OCI-M2 (cell line): ENCODE measurements around the gene IL2.
A peak's percentile ranks its signal among the peaks of the same experiment; 100 is the strongest.

ENCODE experiments used
- DNase-seq: peaks from one replicate; lab custom pipeline; 2025; ENCODE audit not compliant: unreplicated experiment; lab: John Stamatoyannopoulos, UW

Gene IL2

GRCh38 chr4:122456231-122457116 is at the start of gene IL2:
Gene IL2, minus strand, starts transcription at chr4:122456725. Its CDS starts 285 bp downstream, at chr4:122456440.
- DNase-seq = no peak

- DNase-seq = peak; percentile 32
These were observed 46.7 kb upstream of the IL2 start for GRCh38 chr4:122503214-122503613.

- no peak for DNase-seq
These were observed 44.5 kb upstream of the IL2 start for GRCh38 chr4:122500852-122501501.

GRCh38 chr4:122489061-122489460 is 32.5 kb upstream of the IL2 start:
- no peak for DNase-seq

- DNase-seq = no peak
These were observed 27.0 kb upstream of the IL2 start for GRCh38 chr4:122483481-122483880.

- no peak for DNase-seq
These were observed 25.4 kb upstream of the IL2 start for GRCh38 chr4:122481766-122482405.

- DNase-seq = no peak
These were observed 24.3 kb upstream of the IL2 start for GRCh38 chr4:122480655-122481487.

GRCh38 chr4:122479935-122480416 is 23.5 kb upstream of the IL2 start:
- DNase-seq = no peak

- no peak for DNase-seq
These were observed 20.2 kb upstream of the IL2 start for GRCh38 chr4:122476745-122477144.

- DNase-seq = no peak
These were observed 19.6 kb upstream of the IL2 start for GRCh38 chr4:122476126-122476525.

- DNase-seq = no peak
These were observed 18.7 kb upstream of the IL2 start for GRCh38 chr4:122475233-122475632.

- no peak for DNase-seq
These were observed 12.9 kb upstream of the IL2 start for GRCh38 chr4:122469457-122469856.

- DNase-seq = no peak
These were observed 2.1 kb upstream of the IL2 start for GRCh38 chr4:122458625-122459024.

GRCh38 chr4:122453384-122453995 is 3.0 kb downstream of the IL2 start:
- no peak for DNase-seq

- no peak for DNase-seq
These were observed 5.7 kb downstream of the IL2 start for GRCh38 chr4:122450847-122451246.

- DNase-seq = no peak
These were observed 22.2 kb downstream of the IL2 start for GRCh38 chr4:122434285-122434684.

- DNase-seq = no peak
These were observed 25.2 kb downstream of the IL2 start for GRCh38 chr4:122431351-122431750.

- DNase-seq = no peak
These were observed 33.3 kb downstream of the IL2 start for GRCh38 chr4:122423246-122423645.

GRCh38 chr4:122412547-122412946 is 44.0 kb downstream of the IL2 start:
- no peak for DNase-seq

- no peak for DNase-seq
These were observed 52.7 kb downstream of the IL2 start for GRCh38 chr4:122403861-122404260.
